Measurements from ENCODE around the gene MAGOHB. TPM values are rescaled to one million over a fixed set of nuclear protein-coding genes. Genes with fewer than 3 reads are reported as not detected.

Gene MAGOHB
- total and polyA plus RNA-seq, 4 donors = 19.3 to 39.7 (median 23.1) TPM

DNA sequence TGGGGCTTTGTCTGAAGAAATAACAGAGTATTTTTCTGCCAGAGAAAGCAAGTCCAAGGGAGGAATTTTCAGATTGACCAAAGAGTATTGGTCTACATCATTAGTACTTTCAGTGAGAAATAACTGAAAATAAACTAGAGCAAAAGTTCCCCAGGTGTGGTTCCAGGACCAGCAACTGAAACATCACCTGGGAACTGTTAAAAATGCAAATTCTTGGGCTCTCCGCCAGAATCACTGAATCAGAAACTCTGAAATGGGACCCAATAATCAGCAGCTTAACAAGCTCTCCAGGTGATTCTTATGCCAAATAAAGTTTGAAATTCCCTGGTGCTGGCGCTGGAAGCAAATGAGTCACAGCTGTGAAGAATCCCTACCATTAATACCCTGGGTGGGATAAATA is 55.6 kb downstream of the MAGOHB start:
- ATAC-seq (ENCODE audit: insufficient read depth, low FRiP score) = no peak
- TF ChIP-seq CTCF (IDR thresholded peaks at IDR 0.05; ENCODE audit: control extremely low read depth, extremely low read depth) = no peak
- Histone ChIP-seq H3K27ac (ENCODE audit: low read depth in 1 of 2, low read length in 1 of 2) (no peak overlapping the region), H3K9me3 (ENCODE audit: control insufficient read depth in 4 of 4, insufficient read depth in 3 of 4, low read length in 3 of 4) (no peaks in the 10 kb centered on the region), H3K36me3 (ENCODE audit: control insufficient read depth in 4 of 4, insufficient read depth in 4 of 4, low read length in 4 of 4) (no peaks in the 10 kb centered on the region), H3K9ac (ENCODE audit: insufficient read depth in 1 of 2, low read length in 2 of 2) (no peak overlapping the region), H3K4me3 (no peak overlapping the region), H3K4me1 (ENCODE audit: control insufficient read depth in 5 of 5, insufficient read depth in 5 of 5, low read length in 5 of 5) (no peaks in the 10 kb centered on the region), H3K27me3 (ENCODE audit: control insufficient read depth in 3 of 3, insufficient read depth in 3 of 3, low read length in 2 of 3) (no peaks in the 10 kb centered on the region)
- 72 to 86% methylated on average over 2 of the region's 2 CpGs for WGBS, 2 donors
- no peak for DNase-seq

- no peak for ATAC-seq (ENCODE audit: insufficient read depth, low FRiP score)
Measured at GRCh38 chr12:10557329-10557728, 56.1 kb downstream of the MAGOHB start.

DNA sequence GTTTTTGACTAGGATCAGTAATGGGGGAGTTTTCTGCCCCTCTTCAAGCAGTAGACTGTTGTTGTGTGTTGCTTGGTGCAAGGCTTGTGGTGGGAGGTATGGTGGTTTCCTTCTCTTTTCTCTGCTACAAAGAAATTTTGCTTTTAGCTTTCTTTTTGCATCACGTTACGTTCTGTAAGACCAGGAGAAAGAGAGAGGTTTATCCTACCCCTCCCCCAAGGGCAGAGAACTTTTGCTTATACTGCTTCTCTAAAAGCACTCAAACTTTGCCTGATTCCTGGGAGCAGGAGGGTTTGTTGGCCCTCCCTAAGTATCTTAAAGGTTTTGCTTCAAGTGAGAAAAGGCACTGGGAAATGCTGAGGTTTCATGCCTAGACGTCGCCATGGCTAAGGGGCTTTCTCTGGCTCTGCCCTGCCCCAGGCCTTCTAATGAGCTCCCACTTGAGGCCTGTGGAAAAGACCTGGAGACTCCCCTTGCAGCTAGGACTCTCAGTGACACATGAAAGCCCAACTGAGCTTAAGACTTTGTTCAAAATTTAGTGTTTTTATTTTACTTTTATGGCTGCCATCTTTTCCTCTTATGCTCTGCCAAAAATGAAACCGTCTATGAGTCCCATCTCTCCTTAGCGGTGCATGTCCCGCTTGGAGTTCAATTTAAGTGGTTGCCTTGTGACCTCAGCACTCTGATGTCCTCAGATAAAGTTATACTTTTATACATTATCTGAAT is 58.5 kb downstream of the MAGOHB start:
- peak overlapping the region in 1 of 2 donors; percentile 33 for H3K27ac ChIP-seq (ENCODE audit: low read depth in 1 of 2, low read length in 1 of 2)
- TF ChIP-seq CTCF (IDR thresholded peaks at IDR 0.05; ENCODE audit: control extremely low read depth, extremely low read depth) = no peak

More at GRCh38 chr12:10557329-10557728, 56.1 kb downstream of the MAGOHB start:
- 63 to 78% methylated on average over 6 of the region's 6 CpGs for WGBS, 2 donors
- DNase-seq = no peak
- no peak for TF ChIP-seq CTCF (IDR thresholded peaks at IDR 0.05; ENCODE audit: control extremely low read depth, extremely low read depth)
- Histone ChIP-seq H3K9me3 (ENCODE audit: control insufficient read depth in 4 of 4, insufficient read depth in 3 of 4, low read length in 3 of 4) (no peaks in the 10 kb centered on the region), H3K36me3 (ENCODE audit: control insufficient read depth in 4 of 4, insufficient read depth in 4 of 4, low read length in 4 of 4) (no peaks in the 10 kb centered on the region), H3K4me3 (no peak overlapping the region), H3K27ac (ENCODE audit: low read depth in 1 of 2, low read length in 1 of 2) (no peak overlapping the region), H3K9ac (ENCODE audit: insufficient read depth in 1 of 2, low read length in 2 of 2) (no peak overlapping the region), H3K27me3 (ENCODE audit: control insufficient read depth in 3 of 3, insufficient read depth in 3 of 3, low read length in 2 of 3) (no peaks in the 10 kb centered on the region), H3K4me1 (ENCODE audit: control insufficient read depth in 5 of 5, insufficient read depth in 5 of 5, low read length in 5 of 5) (no peaks in the 10 kb centered on the region)

More for the DNA sequence above, 58.5 kb downstream of the MAGOHB start:
- DNase-seq = no peak
- Histone ChIP-seq H3K9me3 (ENCODE audit: control insufficient read depth in 4 of 4, insufficient read depth in 3 of 4, low read length in 3 of 4) (no peaks in the 10 kb centered on the region), H3K9ac (ENCODE audit: insufficient read depth in 1 of 2, low read length in 2 of 2) (no peak overlapping the region), H3K4me1 (ENCODE audit: control insufficient read depth in 5 of 5, insufficient read depth in 5 of 5, low read length in 5 of 5) (no peaks in the 10 kb centered on the region), H3K4me3 (no peak overlapping the region), H3K27me3 (ENCODE audit: control insufficient read depth in 3 of 3, insufficient read depth in 3 of 3, low read length in 2 of 3) (no peaks in the 10 kb centered on the region), H3K36me3 (ENCODE audit: control insufficient read depth in 4 of 4, insufficient read depth in 4 of 4, low read length in 4 of 4) (no peaks in the 10 kb centered on the region)
- no peak for ATAC-seq (ENCODE audit: insufficient read depth, low FRiP score)
- WGBS, 2 donors = 73 to 77% methylated on average over 7 of the region's 7 CpGs

Data from lung (tissue), 12 donors.